GM18499 (cell line): Measurements from ENCODE around the gene MBTPS2.
"Not testable (repeated sequence)": the region's sequence is repeated elsewhere in the genome, so short reads cannot be mapped to it uniquely, and the experiment has no call there.

Experiments used
- ATAC-seq: cut with Tn5 transposase; IDR thresholded peaks from one replicate; pipeline ENCODE4 v1.9.1; 2021; ENCODE audit warnings: moderate number of reproducible peaks; ENCODE audit not compliant: insufficient read depth, unreplicated experiment

Gene MBTPS2

DNA sequence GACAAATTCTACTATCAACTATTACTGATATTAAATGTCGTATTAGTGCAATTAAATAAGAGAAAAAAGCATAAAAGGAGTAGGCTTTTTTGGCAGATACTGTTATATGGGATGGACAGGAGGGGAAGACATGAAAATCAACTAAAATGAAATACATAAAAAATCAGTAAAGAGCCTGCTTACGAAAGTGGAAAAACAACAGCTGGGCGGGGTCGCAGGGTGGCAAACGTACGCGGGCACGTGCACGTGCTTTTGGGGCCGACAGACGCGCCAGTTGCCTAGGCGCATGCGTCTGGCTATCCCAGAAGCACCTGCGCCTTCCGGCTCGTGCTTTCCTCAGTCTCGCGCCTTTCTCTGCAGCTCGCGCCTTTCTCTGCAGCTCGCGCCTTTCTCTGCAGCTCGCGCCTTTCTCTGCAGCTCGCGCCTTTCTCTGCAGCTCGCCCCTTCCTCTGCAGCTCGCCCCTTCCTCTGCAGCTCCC is 16.6 kb downstream of the MBTPS2 start, which contains the start of gene YY2:
Gene YY2 (plus strand): TSS at position 51 of the 479 bp plus-strand sequence. CDS start 498 bp downstream, outside the sequence.
- ATAC-seq, result no peak

DNA sequence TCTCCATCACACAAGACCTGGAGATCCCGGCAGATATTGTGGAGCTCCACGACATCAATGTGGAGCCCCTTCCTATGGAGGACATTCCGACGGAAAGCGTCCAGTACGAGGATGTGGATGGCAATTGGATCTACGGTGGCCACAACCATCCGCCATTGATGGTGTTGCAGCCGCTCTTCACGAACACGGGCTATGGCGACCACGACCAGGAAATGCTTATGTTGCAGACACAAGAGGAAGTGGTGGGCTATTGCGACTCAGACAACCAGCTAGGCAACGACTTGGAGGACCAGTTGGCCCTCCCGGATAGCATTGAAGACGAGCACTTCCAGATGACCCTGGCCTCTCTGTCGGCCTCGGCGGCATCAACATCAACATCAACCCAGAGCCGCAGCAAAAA is 17.1 kb downstream of the MBTPS2 start:
- no peak for ATAC-seq

DNA sequence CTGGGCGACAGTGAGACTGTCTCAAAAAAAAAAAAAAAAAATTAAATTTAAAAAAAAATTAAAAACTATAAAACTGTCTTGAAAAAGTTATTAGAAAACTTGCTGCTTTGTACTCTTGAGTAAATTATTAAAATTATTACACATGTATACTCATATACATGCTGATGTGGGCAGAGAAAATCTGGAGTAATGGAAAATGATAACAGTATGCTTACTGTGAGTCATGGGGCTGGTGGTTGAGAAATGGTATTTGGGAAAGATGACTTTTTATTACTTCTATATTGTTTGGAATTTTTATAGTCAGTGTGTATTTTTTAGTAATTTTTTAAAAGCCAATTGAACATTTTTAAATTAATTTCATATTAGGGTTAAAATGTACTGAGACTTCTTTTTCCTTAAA is 23.8 kb downstream of the MBTPS2 start:
- ATAC-seq, result no peak

DNA sequence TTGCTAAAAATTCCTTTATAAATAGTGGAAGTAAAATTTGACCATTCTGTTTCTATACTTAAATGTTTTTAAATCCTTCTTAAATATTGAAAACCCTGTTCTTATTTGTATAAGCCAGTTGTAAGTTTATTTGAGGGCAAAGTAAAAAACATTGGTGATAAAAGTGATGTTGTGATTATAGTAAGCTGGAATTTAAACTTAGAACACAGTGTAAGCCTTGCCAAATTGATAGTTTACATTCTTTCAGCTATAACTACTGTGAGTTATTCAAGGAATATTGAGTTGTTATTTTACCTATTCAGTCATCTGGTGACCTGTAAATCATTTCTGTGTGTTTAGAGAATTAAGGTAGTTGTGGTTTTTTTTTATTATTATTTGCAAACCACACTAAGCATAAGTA is 26.0 kb downstream of the MBTPS2 start:
- ATAC-seq, result no peak

DNA sequence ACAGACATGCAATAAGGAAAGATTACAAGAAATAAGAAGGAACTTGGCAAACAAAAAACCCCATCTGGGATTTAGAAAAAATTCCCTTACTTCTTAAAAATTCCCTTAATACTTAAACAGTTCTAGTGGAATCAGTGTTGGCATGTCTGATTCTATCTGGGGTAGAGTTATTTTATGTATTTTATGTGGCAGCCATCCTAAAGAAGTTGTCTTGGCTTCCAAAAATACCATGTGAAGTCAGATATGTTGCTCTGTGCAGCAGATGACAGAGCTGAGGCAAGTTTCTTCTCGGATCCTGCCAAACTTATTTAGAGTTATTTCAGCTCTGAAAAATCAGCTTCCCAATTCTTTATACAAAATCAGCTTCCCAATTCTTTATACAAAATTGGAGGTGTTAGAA is 31.1 kb downstream of the MBTPS2 start:
- ATAC-seq, result no peak

DNA sequence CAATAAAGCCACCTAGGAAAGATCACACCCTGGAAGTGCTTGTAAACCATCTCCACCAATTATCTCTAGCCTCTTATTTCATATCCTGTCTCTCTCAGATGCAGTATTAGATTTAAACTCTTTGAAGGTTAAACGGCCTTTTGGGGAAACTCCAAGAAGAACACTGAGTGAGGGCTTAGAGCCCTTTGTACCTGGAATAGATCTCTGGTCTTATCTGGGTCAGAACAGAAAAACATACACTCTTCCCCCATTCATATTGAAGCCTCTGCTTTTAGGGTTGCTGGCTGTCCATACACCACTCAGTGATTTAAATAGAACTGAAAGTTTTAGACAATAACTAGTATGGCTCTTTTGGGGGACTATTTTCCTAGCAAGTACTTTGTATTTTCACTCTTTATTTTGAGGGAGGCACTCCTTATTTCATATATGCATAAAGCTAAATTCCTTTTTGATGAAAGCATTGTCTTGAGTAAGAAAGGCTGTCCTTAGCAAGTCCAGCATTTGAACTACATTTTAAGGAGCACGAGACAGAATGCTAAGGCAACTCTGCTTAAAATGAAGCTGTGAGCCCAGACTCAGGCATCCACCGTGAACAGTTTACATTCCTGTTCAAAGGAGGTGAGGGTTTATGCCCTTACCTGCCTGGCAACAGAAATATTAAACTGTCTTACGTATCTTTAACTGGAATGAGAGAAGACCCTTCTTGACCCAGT is 33.8 kb downstream of the MBTPS2 start:
- ATAC-seq, result no peak

DNA sequence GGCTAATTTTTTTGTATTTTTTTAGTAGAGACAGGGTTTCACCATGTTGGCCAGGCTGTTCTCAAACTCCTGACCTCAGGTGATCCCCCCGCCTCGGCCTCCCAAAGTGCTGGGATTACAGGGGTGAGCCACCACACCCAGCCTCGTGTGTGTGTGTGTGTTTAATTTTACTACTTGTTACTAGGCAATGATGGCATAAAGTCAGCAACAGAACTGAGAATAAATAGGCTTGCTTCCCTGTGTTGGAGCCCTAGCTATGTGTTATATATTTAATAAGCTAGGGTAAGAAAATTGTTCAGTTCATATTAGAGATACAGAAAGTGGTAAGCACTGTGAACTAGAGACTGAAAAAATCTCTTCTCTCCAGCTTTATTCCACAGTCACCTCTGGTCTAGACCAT is 34.8 kb downstream of the MBTPS2 start:
- ATAC-seq, result not testable (repeated sequence)

DNA sequence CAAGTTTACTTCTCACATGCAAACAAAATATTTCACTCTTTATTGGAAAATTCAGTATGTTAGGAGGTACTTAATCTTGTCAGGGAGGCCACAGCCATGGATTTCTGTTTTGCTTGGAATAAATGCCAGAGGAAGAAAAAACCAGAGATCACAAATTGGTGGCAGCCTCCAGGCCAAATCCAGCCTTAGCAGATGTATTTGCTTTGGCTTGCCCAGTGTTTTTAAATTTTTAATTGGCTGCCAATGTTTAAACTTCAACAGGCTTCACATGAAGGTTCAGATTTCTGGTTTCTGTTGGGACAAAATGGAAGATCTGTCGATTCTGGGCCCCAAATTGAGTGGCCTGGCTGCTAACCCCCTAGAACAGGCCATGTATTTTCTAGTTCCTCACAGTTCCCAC is 35.6 kb downstream of the MBTPS2 start:
- no peak for ATAC-seq

DNA sequence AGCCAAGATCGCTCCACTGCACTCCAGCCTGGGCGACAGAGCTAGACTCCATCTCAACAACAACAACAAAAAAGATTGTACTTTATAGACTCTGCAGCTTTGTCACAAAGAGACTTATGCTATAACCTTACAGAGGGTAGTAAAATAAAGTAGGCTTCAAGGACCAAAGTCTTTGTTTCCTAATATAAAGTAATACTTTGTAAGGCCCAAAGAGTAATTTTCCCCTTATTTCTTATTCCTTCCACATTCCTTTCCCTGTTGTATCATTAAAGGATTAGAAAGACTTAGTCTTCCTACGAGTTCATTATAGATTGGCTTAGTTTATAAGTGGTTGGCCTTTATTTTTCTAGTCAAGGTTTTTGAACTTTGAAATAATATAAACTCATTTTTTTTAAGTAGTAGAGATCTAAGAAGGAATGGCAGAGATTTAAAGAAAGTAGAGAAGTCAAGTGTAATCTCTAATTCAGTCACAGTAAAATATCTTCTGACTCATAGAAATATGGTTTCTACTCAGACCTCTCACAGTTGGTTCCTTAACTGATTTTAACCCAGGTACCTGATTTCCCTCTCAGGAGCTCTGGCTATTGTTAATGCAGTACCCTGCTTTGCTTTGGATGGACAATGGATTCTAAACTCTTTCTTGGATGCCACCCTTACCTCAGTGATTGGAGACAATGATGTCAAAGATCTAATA is 42.6 kb downstream of the MBTPS2 start:
- no peak for ATAC-seq

DNA sequence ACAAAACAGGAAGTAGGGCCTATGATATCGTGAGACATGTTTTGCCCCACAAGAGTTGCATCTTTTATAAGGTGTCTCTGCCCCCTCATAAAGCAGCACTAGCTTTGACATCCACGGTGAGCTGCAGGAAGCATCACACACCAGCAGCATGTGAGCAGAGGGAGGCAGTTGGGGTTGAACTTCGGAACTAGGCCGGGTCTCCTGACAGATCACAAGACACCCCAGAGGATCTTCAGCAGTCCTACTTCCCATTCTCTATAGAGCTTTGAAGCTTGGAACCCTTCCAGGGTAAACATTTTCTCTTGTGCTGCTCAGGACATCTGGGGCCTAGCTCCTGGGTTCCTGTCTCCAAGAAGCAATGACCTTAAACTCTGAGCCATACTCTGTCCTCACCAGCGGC is 43.8 kb downstream of the MBTPS2 start:
- ATAC-seq, result no peak

DNA sequence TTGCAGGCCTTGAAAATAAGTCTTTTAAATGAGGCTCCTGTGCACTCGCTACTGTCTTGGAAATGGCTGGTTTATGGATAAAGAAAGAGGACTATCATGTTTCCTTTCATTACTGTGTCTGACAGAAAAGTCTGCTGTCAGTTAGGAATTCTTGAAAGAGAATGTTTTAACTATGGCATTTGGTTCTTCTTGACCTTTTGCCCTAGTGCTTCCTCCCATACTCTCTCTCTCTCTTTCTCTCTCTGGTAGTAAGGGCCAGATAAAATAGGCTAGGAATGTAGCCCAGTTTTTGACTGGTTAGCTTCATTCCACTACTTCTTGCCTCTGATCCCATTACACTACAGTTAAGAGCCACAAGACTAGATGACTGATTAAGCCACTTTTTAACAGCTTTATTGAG is 46.2 kb downstream of the MBTPS2 start:
- no peak for ATAC-seq

DNA sequence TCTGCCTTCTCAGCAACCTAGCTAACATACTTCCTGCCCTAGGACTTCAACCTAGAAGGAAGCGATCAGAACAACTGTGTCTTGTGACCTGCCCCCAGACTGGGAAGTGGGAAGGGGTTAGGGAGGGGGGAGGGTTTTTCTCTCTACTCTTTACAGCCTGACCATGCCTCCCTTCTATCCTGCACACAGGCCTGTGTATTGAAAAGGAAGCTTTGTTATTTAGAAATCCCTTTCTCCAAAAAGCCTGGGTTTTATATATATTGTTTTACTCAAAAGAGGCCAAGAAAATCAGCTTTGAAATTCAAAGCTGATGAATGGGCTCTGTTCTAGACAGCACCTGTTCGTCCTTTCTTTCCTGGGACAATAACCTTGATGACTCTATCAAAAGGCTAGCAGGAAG is 65.9 kb downstream of the MBTPS2 start:
- ATAC-seq, result no peak

DNA sequence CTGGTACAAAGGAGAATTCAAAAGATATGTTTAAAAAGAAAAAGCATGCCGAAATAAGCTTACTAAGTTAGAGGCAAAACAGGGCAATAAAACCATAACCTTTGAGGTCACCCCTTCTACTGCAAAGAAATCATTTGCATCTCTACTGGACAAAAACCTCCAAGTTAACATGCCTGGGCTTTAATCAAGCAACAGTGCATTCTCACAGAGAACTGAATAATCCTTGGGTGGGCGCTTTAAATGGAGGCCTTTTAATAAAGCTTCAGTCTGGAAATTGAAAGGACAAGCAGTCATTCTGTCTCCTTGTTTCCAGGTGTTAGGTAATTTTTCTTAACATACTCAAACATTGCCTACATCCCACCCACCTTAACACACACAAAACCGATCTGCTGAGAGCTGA is 66.5 kb downstream of the MBTPS2 start:
- ATAC-seq, result no peak

DNA sequence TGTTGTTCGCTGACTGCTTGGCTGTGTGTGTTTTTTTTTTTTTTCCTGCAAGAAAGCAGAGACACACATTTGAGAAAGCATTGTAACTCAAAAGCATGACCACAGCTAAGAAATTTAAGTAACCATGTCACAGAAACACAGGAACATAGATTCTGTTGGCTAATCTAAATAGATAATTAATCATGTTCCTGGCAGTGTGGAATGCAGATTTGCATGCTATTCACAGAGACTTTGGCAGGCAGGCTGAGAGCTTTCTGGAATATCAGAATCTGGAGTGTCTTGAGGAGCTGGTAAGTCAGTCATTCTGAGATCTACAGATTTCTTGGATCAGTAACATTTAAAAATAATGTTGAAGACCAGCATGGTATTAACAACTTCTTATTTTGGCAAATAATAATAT is 67.8 kb downstream of the MBTPS2 start:
- no peak for ATAC-seq

DNA sequence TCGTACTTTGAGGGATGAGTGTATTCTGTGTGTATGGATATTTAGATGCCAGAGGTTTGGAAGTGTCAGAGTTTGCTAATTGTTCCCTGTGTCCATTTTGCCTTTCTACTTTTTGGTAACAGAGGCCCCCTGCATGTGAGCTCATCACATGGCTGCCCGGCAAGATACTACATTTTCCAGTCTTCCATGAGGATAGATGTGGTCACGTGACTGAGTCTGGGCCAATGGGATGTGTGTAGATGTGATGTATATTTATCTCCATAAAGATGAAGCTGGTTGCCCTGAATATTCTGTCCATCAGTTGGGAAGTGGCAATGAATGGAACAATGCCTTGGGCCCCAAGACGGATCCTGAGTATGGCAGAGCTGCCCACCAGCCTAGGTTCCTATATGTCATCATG is 72.1 kb downstream of the MBTPS2 start:
- ATAC-seq, result no peak

DNA sequence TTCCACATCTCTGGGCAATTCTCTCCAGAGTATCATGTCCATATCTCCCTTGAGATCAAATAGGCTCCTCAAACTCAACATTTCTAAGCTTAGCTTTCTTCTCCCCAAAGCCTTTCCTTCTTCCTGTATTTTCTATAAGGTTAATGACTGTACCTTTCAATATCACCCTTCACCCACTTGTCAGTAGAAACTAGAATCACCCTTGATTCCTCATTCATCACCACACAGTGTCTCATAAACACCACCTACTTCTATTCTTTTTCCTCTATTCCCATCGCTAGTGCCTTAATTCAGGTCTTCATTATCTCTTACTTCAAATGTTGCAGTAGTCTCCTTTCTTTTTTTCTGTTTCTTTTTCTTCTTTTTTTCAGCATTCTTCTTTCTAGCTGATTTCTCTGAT is 72.8 kb downstream of the MBTPS2 start:
- no peak for ATAC-seq

DNA sequence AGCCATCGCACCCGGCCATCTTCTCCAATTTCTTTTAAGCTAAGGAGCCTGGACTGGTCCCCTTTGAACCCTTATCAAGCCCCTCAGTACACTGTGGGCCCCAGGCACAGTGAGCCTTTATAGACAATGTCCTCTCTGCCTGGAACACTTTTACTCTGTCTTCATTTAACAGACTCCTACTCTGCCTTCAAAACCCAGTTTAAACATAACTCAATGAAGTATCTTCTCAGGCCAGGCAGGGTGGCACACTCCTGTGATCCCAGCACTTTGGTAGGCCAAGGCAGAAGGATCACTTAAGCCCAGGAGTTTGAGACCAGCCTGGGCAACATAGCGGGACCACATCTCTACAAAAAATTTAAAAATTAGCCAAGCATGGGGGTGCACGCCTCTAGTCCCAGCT is 73.6 kb downstream of the MBTPS2 start:
- no peak for ATAC-seq

DNA sequence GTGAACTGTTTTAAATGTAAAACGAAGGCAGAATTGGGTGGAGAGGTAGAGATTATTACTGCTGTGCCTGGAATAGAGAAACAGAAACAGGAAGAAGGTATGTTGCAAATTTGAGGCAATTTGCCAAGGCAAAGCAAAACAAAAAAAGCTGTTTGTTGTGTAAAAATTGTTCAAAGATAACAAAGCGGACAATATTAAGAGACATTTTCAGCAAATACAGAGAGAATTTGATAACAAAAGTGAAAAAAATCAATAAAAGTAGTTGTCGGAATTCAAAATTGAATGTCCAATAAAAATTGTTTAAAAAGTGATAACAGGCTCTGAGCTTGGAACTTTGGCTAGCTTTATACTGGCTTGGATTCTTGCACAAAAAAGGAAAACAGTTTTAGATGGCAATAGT is 86.7 kb downstream of the MBTPS2 start:
- ATAC-seq, result no peak

DNA sequence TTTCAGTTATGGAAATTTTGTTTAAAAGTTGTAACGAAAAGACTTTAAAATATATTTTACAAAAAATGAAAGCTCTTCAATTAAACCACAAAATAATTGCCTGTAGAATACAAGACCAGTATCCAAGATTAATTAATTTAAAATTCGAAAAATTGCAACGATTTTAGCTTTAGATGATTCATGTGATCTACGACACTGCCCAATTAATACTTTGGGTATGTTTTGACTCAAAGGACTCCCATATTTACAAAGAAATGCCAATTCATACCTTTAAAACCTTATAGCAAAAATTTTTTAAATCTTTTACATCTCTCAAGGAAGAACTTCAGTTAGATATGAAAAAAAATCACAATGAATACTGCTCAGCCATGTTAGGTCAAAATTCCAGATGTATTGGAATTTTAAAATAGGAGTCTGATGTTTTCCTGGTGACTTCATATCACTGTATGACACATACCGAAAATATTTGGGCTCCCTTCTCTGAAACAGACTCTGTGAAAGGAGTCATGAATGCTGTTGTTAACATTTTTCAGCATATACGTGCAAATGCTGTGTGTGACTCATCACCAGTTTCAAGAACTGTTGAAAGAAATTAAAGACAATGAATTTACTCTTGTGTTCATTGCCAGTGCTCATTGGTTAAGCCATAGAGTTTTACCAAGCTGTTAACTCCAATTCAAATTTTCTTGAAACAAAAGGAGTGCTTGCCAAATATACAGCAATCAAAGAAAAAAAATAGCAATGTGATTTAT is 87.3 kb downstream of the MBTPS2 start:
- ATAC-seq, result peak; percentile 87

DNA sequence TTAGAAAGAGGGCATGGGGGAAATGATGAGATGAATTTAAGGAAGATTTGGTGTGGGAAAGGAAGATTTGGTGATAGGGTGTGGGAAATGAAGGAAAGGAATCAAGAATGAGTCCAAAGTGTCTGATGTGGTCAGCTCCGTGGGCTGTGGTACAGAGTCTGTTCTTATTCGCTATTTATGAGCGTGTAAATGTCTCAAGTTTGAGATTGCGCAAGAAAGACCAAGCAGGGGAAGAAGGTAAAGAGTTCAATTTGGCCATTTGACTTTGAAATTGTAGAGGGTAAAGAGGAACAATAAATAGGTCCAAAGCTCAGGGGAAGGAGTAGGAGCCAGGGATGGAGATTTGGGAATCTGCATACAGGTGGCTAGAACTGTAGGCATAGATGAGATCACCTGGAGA is 89.8 kb downstream of the MBTPS2 start:
- no peak for ATAC-seq

DNA sequence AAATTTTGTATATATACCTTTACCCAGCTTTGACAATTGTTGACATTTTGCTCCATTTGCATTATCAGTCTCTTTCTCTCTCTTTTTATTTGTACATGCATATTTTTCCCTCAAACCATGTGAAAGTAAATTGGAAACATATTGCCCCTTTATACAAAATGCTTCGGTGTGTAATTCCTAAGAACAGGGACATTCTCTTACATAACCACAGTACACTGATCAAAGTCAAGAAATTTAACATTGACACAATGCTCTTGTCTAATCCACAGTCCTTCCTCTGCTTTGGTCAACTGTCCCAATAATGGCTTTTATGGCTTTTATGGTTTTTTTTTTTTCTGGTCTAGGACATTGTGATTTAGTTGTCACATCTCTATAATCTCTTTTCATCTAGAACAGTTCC is 91.6 kb downstream of the MBTPS2 start:
- ATAC-seq, result no peak
